NCI-H2107 treated with DMSO at 0.1 percent for 48 hours (cell line): Measurements from ENCODE around the gene CTF1.
"Not testable (repeated sequence)": the region's sequence is repeated elsewhere in the genome, so short reads cannot be mapped to it uniquely, and the experiment has no call there.

Source experiments
- DNase-seq: peaks from one replicate; lab custom pipeline; 2025; ENCODE audit not compliant: unreplicated experiment; lab: John Stamatoyannopoulos, UW

The CTF1 gene, protein sequence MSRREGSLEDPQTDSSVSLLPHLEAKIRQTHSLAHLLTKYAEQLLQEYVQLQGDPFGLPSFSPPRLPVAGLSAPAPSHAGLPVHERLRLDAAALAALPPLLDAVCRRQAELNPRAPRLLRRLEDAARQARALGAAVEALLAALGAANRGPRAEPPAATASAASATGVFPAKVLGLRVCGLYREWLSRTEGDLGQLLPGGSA

DNA sequence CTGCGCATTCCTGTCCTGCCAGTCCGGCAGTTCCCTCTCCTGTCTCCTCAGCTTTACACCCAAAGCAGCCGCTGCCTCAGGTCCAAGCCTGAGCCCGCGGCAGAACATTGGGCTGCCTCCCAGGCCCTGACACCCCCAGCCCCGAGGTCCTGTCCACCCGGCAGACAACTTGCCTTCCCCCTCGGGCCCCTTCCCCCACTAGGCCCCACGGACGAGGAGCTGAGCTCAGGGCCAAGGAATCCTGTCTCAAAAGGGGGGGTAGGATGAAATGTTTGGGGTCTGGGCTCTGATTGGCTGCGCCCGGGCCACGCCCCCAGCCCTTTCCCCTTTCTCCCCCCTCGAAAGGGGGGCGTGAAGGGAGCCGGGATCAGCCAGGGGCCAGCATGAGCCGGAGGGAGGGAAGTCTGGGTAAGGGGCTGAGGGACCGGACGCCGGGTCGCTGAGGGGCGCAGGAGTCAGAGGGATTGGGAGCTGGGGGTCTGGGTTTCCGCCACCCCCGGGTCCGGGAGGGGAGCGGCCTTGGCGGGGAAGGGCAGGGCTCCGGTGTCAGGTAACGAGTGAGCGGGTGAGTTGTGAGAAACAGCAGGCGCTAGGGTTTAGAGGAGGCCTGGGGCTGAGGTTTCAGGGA lies at the start of gene CTF1:
Gene CTF1 (plus strand): TSS at position 354 of the 628 bp plus-strand sequence. CDS start 30 bp downstream, at position 384.
- DNase-seq, result no peak

- DNase-seq, result no peak
Observed at GRCh38 chr16:30846649-30847402, 49.6 kb upstream of the CTF1 start.

GRCh38 chr16:30850246-30850645 lies 46.2 kb upstream of the CTF1 start:
- no peak for DNase-seq

DNA sequence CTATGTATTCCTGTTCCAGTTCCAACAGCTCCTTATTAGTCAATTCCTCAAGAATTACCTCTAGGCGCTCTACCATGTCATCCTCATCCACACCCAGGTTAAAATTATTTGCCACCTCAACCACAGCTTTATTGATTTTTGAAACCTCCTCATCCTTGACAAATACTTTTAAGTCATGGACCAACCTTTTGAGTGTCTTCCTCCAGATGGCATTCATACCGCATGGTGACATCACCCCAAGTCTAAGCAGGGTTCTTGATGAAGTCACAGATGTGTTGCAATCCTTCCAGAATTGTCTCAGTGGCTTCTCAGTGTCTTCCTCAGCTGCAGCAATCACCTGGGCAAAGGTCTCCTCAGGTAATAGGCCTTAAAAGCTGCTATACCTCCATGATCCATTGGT lies 42.7 kb upstream of the CTF1 start:
- no peak for DNase-seq

- no peak for DNase-seq
Observed at GRCh38 chr16:30858111-30858495, 38.3 kb upstream of the CTF1 start.

DNA sequence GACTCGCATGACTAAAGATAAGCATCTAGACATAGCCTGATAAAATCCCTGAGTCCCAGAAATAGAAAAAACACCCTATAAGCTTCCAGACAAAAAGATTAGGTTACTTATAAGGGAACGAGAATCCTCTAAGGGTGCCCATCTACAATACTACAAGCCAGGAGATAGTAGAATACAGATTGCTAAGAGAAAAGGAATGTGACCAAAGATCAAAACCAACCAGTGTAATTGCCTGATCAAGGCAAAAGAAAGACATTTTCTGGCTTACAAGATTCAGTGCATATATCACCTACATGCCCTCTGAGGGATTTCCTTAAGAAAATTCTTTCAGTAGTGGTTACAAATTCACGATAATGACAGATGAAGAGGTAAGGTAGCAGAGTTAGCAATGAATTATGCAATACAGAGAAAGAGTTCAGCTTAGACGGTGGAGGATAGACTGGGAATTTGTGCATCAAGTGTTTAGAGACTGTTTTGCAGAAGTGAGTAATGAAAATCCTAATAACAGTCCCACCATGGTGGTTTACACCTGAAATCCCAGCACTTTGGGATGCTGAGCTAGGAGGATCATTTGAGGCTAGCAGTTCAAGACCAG lies 37.5 kb upstream of the CTF1 start:
- no peak for DNase-seq

GRCh38 chr16:30860729-30861128 lies 35.7 kb upstream of the CTF1 start:
- not testable (repeated sequence) for DNase-seq

DNA sequence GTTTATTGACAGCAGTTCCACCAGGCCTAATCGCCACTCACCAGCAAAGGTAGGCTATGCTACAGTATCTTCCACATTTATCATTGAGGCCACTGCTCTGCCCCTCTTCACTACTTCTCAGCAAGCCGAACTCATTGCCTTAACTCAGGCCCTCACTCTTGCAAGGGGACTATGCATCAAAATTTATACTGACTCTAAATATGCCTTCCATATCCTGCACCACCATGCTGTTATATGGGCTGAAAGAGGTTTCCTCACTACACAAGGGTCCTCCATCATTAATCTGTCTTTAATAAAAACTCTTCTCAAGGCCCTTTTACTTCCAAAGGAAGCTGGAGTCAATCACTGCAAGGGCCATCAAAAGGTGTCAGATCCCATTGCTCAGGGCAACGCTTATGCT lies 33.2 kb upstream of the CTF1 start:
- DNase-seq, result not testable (repeated sequence)

DNA sequence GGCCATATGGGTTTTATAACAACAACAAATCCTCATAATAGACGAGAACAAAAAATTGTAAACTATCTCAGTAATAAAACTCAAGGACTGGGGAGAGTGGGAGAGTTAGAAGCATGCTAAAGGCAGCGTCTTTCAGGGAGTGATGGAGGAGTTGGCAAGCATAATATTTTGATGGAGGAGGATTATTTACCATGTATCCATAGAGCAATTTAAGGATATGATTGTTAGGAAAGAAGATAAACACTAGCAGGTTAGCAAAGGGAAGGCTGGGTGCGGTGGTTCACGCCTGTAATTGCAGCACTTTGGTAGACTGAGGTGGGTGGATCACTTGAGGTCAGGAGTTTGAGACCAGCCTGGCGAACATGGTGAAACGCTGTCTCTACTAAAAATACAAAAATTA lies 30.4 kb upstream of the CTF1 start:
- DNase-seq, result no peak

- DNase-seq, result no peak
Observed at GRCh38 chr16:30867747-30868146, 28.7 kb upstream of the CTF1 start.

DNA sequence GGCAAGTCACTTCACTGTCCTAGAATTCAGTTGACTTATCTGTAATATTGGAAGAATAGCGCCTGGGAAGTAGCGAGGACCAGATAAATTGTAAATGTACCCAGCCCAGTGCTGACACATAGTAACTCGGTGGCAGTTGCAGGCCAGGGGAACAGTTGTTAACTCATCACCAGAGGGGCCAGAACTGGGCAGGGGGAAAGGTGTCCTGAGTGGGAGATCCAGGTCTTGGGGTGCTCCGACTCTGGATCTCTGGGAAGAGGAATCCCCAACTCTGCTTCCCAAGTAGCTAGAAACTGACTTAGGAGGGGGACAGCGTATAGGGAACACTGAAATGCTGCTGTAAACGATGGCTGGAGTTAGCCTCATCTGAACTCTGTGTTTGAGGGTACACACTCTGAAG lies 25.5 kb upstream of the CTF1 start:
- DNase-seq, result no peak

GRCh38 chr16:30874244-30874820 lies 22.1 kb upstream of the CTF1 start:
- no peak for DNase-seq

- peak; percentile 58 for DNase-seq
Observed at GRCh38 chr16:30874821-30875717, 21.3 kb upstream of the CTF1 start.

DNA sequence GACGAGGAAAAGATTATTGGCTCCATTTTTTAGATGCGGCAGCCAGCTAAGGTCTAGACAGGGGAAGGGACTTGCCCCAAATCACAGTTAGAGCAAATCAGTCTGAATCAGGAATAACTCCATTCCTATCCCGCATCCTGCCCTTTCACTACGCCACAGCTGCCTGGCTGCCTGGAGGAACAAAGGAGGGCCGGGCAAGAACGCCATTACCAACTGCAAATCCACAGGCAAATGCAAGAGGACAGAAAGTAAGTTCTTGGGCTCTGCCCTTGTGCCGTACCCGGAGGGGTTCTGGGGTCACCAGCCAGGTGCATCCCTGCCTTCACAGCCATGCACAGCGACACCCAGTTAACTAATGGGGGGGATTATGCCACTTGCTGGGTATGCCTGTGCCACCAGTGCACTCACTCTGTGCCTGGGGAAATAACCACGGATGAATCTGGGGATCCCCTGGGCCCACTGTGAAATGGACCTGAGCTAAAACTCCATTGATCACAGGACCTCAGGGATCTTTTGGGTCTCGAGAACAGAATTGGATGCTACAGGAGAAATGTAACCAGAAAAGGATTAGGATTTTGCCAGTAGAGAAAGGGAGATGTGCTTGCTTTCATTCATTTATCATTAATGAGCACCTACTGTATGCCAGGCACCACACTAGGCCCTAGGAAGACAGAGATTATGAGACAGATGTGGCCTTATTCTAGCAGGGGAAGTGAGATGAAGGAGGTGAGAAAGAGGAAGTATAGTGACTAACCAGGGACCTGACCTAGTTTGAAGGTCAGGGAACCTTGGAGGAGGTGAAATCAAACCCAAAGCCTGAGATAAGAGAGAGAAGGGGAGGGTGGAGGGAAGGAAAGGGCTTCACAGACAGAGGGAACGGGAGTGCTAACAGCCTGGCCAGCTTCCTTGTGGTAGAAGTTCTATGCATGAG lies 20.3 kb upstream of the CTF1 start:
- DNase-seq, result no peak

DNA sequence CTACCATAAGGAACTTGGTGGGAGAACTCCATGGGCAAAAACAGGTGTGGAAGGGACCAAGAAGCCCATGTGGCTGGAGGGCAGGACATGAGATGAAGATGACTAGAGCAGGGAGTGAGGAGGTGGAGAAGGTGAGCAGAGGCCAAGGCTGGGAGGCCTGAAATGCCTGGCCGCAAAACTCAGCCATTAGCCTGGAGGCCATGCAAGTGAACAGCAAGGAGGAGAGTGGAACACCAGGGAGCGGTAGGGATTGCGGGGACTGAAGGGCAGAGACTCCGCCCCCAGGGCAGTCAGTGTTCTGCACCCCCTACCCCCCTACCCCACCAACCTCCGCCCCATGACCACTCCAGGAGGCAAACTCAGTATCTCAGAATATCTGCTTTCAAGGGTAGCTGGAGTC lies 19.5 kb upstream of the CTF1 start:
- no peak for DNase-seq

DNA sequence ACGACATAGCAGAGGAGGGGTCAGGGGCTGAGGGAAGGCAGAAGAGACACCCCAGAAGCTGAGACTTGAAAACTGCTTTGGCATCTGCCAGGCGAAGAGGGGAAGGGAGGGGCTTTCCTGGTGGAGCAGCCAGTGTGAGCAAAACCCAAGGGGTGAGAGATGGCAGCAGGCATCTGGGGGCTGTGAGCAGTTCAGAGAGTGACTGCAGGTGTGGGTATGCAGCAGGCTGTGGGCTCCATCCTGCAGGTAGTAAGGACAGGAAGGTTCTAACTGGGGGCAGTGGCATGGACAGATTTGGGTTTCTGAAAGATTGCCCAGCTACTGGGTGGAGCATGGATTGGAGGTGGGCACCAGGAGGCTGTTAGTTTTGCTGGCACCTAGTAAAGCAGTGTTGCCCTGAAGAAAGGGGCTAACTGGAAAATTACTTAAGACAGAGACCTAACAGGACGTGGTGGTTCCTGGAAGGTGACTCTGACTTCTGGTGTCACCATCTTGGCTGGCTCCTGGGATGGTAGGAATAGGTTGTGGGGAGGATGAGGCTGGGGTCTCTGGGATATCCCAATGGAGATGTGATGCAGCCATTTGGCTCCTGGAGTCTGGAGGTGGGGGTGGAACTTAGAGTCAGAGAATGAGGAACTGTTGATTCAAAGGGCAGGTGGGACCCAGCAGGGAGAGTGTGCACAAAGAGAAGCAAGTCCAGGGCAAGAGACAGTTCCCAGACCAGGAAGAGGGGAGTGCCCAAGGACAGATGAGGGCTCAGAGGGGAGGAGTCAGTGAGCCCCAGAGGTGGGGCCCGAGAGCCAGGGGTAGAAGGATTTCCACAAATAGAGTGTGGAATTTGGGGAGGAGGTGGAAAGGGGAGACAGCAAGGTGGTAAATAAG lies 13.7 kb upstream of the CTF1 start:
- no peak for DNase-seq

DNA sequence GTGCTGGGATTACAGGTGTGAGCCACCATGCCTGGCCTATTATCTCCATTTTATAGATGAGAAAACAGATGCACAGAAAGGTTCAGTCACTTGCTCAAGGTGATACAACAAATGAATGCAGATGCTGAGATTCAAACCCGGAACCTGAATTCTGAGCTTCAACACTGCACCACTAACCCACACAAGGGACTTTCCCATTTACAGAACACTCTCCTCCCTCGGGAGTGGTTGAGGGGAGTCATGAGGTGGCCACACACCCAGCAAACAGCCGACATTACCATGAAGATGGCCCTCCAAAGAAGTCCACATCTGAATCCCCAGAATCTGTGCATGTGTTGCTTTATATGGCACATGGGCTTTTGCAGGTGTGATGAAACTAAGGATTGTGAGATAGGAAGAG lies 11.7 kb upstream of the CTF1 start:
- DNase-seq, result no peak

- DNase-seq, result no peak
Observed at GRCh38 chr16:30885196-30885595, 11.2 kb upstream of the CTF1 start.

GRCh38 chr16:30886145-30886544 lies 10.3 kb upstream of the CTF1 start:
- no peak for DNase-seq
